Endothelial cell of umbilical vein (primary cell): ENCODE data around the gene LUZP4. TPM values are rescaled to one million over a fixed set of nuclear protein-coding genes. Genes with fewer than 3 reads are reported as not detected.

Source experiments
- BruUV-seq: library from RNA; stranded (reverse); fragments of 400-500 nt; replicated peaks from 2 replicates; lab custom pipeline; 2021; lab: Mats Ljungman, UMichigan
- CTCF ChIA-PET: fragments of 300-600, 350-600 bp; sonication (Branson Sonifier 250); formaldehyde crosslinking; loops from one replicate; lab custom pipeline; 2021; ENCODE audit warnings: antibody characterized with exemption, inconsistent platforms; lab: Charles Lee
- POLR2A ChIA-PET: fragments of 300-600, 350-600 bp; sonication (Branson Sonifier 250); formaldehyde crosslinking; loops from one replicate; lab custom pipeline; 2021; ENCODE audit warnings: antibody characterized with exemption, inconsistent platforms; lab: Charles Lee
- DNase-seq: peaks from one replicate; pipeline ENCODE4 v3.0.0-alpha.2; 2011; ENCODE audit warnings: low read depth, low spot score
- FAIRE-seq: peaks from 2 replicates; lab custom pipeline; 2011; peaks lifted over from hg19 to GRCh38; lab: Jason Lieb, UNC
- H2AFZ ChIP-seq: 2 replicates; pipeline ENCODE4 v1.6.0; 2012; ENCODE audit warnings: low read depth, low read length, control low read depth, inconsistent platforms
- H3K27ac ChIP-seq: 2 replicates; pipeline ENCODE4 v1.5.1; 2011; ENCODE audit warnings: low read depth, mild to moderate bottlenecking, control low read depth, low read length, moderate library complexity; ENCODE audit not compliant: insufficient read depth
- H3K27me3 ChIP-seq, 2 experiments: 2 replicates each; pipeline versions ENCODE4 v1.6.0 to v1.6.1; 2011; ENCODE audit warnings: low read length in 2 of 2, mixed read lengths in 1 of 2; ENCODE audit not compliant: control insufficient read depth in 2 of 2, insufficient read depth in 2 of 2
- H3K36me3 ChIP-seq, 2 experiments: 2 replicates in 1 of 2; 3 replicates in 1 of 2; pipeline ENCODE4 v1.5.1; 2011; ENCODE audit warnings: low read length in 2 of 2, mild to moderate bottlenecking in 1 of 2, moderate library complexity in 1 of 2; ENCODE audit not compliant: control insufficient read depth in 2 of 2, insufficient read depth in 2 of 2; ENCODE audit errors: extremely low read depth in 1 of 2
- H3K4me1 ChIP-seq: 3 replicates; pipeline ENCODE4 v1.5.1; 2011; ENCODE audit warnings: mild to moderate bottlenecking, low read length; ENCODE audit not compliant: control insufficient read depth, insufficient read depth; ENCODE audit errors: extremely low read depth
- H3K4me2 ChIP-seq: 2 replicates; pipeline ENCODE4 v1.6.1; 2011; ENCODE audit warnings: low read length, control low read depth, mixed read lengths; ENCODE audit not compliant: insufficient read depth
- H3K4me3 ChIP-seq, 3 experiments: fragments of 200-600 bp in 1 of 3; sonication (generic), shearing (Covaris generic) in 1 of 3; replicated peaks in 1 of 3; 2 replicates each; pipeline ENCODE4 v1.5.1; 2011 to 2016; ENCODE audit warnings: control low read depth in 3 of 3, low read length in 3 of 3, mild to moderate bottlenecking in 2 of 3, inconsistent platforms in 1 of 3, low read depth in 1 of 3, moderate library complexity in 1 of 3; ENCODE audit not compliant: insufficient read depth in 1 of 3
- H3K79me2 ChIP-seq: 2 replicates; pipeline ENCODE4 v1.6.0; 2012; ENCODE audit warnings: low read length, inconsistent platforms; ENCODE audit not compliant: control insufficient read depth, insufficient read depth
- H3K9ac ChIP-seq: replicated peaks from 2 replicates; pipeline ENCODE3; 2011; ENCODE audit warnings: low read length, control low read depth; ENCODE audit not compliant: insufficient read depth; ENCODE audit errors: extremely low read depth
- H3K9me1 ChIP-seq: replicated peaks from 3 replicates; pipeline ENCODE4 v1.6.0; 2011; ENCODE audit warnings: mild to moderate bottlenecking, low read length; ENCODE audit not compliant: control insufficient read depth, insufficient read depth; ENCODE audit errors: extremely low read depth
- H3K9me3 ChIP-seq: replicated peaks from 2 replicates; pipeline ENCODE4 v1.5.1; 2012; ENCODE audit warnings: low read length, inconsistent platforms; ENCODE audit not compliant: control insufficient read depth, insufficient read depth
- H4K20me1 ChIP-seq: replicated peaks from 2 replicates; pipeline ENCODE3; 2011; ENCODE audit warnings: mild to moderate bottlenecking, low read length; ENCODE audit not compliant: control insufficient read depth, insufficient read depth; ENCODE audit errors: extremely low read depth
- CTCF ChIP-seq, 2 donors: IDR thresholded peaks; 1 replicate in 1 of 2; 2 replicates in 1 of 2; pipeline ENCODE4 v1.5.1; 2011; ENCODE audit warnings: low read length in 2 of 2, mild to moderate bottlenecking in 2 of 2, moderate library complexity in 2 of 2, control low read depth in 1 of 2, inconsistent platforms in 1 of 2, low read depth in 1 of 2; ENCODE audit not compliant: insufficient read depth in 1 of 2; ENCODE audit errors: extremely low read depth in 1 of 2
- EZH2 ChIP-seq: IDR thresholded peaks from 2 replicates; pipeline ENCODE4 v1.6.1; 2012; ENCODE audit warnings: borderline replicate concordance, low read depth, mild to moderate bottlenecking, moderate library complexity, low read length, inconsistent platforms; ENCODE audit not compliant: severe bottlenecking
- FOS ChIP-seq: IDR thresholded peaks from 2 replicates; pipeline ENCODE4 v1.6.1; 2011; ENCODE audit warnings: mild to moderate bottlenecking, low read length, moderate library complexity, borderline replicate concordance; ENCODE audit not compliant: insufficient read depth
- GATA2 ChIP-seq: IDR thresholded peaks from 2 replicates; pipeline ENCODE4 v1.7.0; 2011; ENCODE audit warnings: low read depth, mild to moderate bottlenecking, moderate library complexity, mixed read lengths, low read length; ENCODE audit not compliant: insufficient read length, insufficient read depth
- JUN ChIP-seq: IDR thresholded peaks from 2 replicates; pipeline ENCODE4 v1.6.1; 2011; ENCODE audit warnings: borderline replicate concordance, low read depth; ENCODE audit not compliant: insufficient read length, insufficient read depth
- MAX ChIP-seq: IDR thresholded peaks from 2 replicates; pipeline ENCODE4 v1.6.1; 2011; ENCODE audit not compliant: insufficient read depth, insufficient read length
- MYC ChIP-seq: IDR thresholded peaks from one replicate; pipeline ENCODE4 v1.6.1; 2011; ENCODE audit warnings: mild to moderate bottlenecking, low read depth, low read length
- POLR2A ChIP-seq: IDR thresholded peaks from 2 replicates; pipeline ENCODE4 v1.6.1; 2012; ENCODE audit warnings: low read depth, mild to moderate bottlenecking, control low read depth, low read length
- POLR2AphosphoS5 ChIP-seq: IDR thresholded peaks from 2 replicates; pipeline ENCODE4 v1.6.1; 2012; ENCODE audit warnings: low read depth, mild to moderate bottlenecking, control low read depth, low read length, moderate library complexity; ENCODE audit not compliant: insufficient read depth
- dilution Hi-C: fragments of 300-500 bp; cut with MboI; formaldehyde crosslinking; loops from one replicate; pipeline ENCODE4 v1.15.0; 2019; ENCODE audit warnings: low sequenced_read_pairs; ENCODE audit not compliant: extremely low pct_ligation_motif_present
- intact Hi-C: fragments of 100-400 bp; cut with micrococcal nuclease; formaldehyde crosslinking; loops from one replicate; pipeline ENCODE4 v1.10.0; 2022
- polyA plus RNA-seq, 4 experiments: library from polyadenylated mRNA; depleted of rRNA in 3 of 4; stranded (reverse) in 3 of 4; unstranded in 1 of 4; fragments of >200 nt; gene quantifications; 2 replicates each; pipeline versions ENCODE4 v1.2.1 to v1.2.3, GENCODE V29; 2011 to 2012; ENCODE audit warnings: missing spikeins in 1 of 4
- total RNA-seq: library from RNA; stranded (reverse); gene quantifications from 2 replicates; pipeline ENCODE4 v1.2.3, GENCODE V29; 2021

The LUZP4 gene
- total and polyA plus RNA-seq, 2 donors (not counting 3 experiments of a cell fraction or from before 2014, with no cell fraction given) = not detected

- Histone ChIP-seq H2AFZ (no peak overlapping the region), H3K9ac (no peak overlapping the region), H3K4me1 (no peaks in the 10 kb centered on the region), H3K4me3 (no peak overlapping the region), H3K27me3 (no peaks in the 10 kb centered on the region), H3K4me2 (no peak overlapping the region), H3K36me3 (no peaks in the 10 kb centered on the region), H3K9me3 (no peaks in the 10 kb centered on the region), H3K79me2 (no peaks in the 10 kb centered on the region), H3K27ac (no peak overlapping the region), H4K20me1 (no peaks in the 10 kb centered on the region), H3K9me1 (no peaks in the 10 kb centered on the region)
- no peak for DNase-seq
- TF ChIP-seq MYC (no peak), FOS (no peak), POLR2A (no peak), POLR2AphosphoS5 (no peak)
- ChIA-PET POLR2A (no interaction called here), CTCF (interaction anchor here (0.7 to 1.1 kb wide), 2 partner anchors 9 to 380 kb away, joined by 3 read pairs; no protein-coding TSS in a partner anchor)
- dilution Hi-C loops = no loop called here
- BruUV-seq = no TSS peak
- intact Hi-C loops = no loop called here
- FAIRE-seq = no peak
Observed at GRCh38 chrX:115311139-115311538, 21.6 kb downstream of the LUZP4 start.

GRCh38 chrX:115311601-115312001, 22.1 kb downstream of the LUZP4 start:
- H3K9me3 ChIP-seq = no peaks in the 10 kb centered on the region
- dilution Hi-C loops = no loop called here
- H3K27me3 ChIP-seq = no peaks in the 10 kb centered on the region
- H3K79me2 ChIP-seq = no peaks in the 10 kb centered on the region
- H2AFZ ChIP-seq = peak overlapping the region; percentile 41
- CTCF ChIA-PET = interaction anchor here (1.1 kb wide), 1 partner anchor 379 kb away, joined by 3 read pairs; no protein-coding TSS in a partner anchor
- H3K27ac ChIP-seq = no peak overlapping the region
- DNase-seq (no peak), FAIRE-seq (no peak)
- POLR2A ChIA-PET = no interaction called here
- intact Hi-C loops = no loop called here
- no peak overlapping the region for H3K4me3 ChIP-seq
- H3K4me2 ChIP-seq = no peak overlapping the region
- H3K9me1 ChIP-seq = no peaks in the 10 kb centered on the region
- TF ChIP-seq CTCF (IDR thresholded peaks at IDR 0.05; ENCODE audit: extremely low read depth in 1 of 2, insufficient read depth in 1 of 2, low read depth in 1 of 2, low read length in 2 of 2) (no peak), MYC (no peak), FOS (no peak), POLR2A (no peak), GATA2 (no peak), POLR2AphosphoS5 (no peak), JUN (no peak), EZH2 (no peak), MAX (no peak)
- H3K4me1 ChIP-seq = no peaks in the 10 kb centered on the region
- H3K9ac ChIP-seq = no peak overlapping the region
- BruUV-seq = no TSS peak
- no peaks in the 10 kb centered on the region for H4K20me1 ChIP-seq
- no peaks in the 10 kb centered on the region for H3K36me3 ChIP-seq
